Germinal center (tissue), 1 donor: ENCODE data around the gene LPCAT1.
"Not testable (repeated sequence)": the region's sequence is repeated elsewhere in the genome, so short reads cannot be mapped to it uniquely, and the experiment has no call there.

Experiments
- DNase-seq: peaks from one replicate; pipeline ENCODE4 v3.0.0; 2012; ENCODE audit warnings: mixed read lengths, low spot score

LPCAT1 gene

GRCh38 chr5:1523793-1524480 is at the start of gene LPCAT1:
LPCAT1 (minus strand) TSS chr5:1523960; CDS start chr5:1523844, 116 bp downstream.
- peak; percentile 87 for DNase-seq

GRCh38 chr5:1571875-1572274 is 48.1 kb upstream of the LPCAT1 start:
- DNase-seq = not testable (repeated sequence)

- DNase-seq = no peak
Measured at GRCh38 chr5:1570975-1571374, 47.2 kb upstream of the LPCAT1 start.

- no peak for DNase-seq
Measured at GRCh38 chr5:1568201-1568979, 44.6 kb upstream of the LPCAT1 start.

GRCh38 chr5:1567527-1568200 is 43.9 kb upstream of the LPCAT1 start:
- not testable (repeated sequence) for DNase-seq

GRCh38 chr5:1565737-1566734 is 42.3 kb upstream of the LPCAT1 start:
- peak; percentile 1 for DNase-seq

- DNase-seq = peak; percentile 1
Measured at GRCh38 chr5:1564824-1565736, 41.3 kb upstream of the LPCAT1 start.

- no peak for DNase-seq
Measured at GRCh38 chr5:1564182-1564748, 40.5 kb upstream of the LPCAT1 start.

- no peak for DNase-seq
Measured at GRCh38 chr5:1563617-1564181, 39.9 kb upstream of the LPCAT1 start.

GRCh38 chr5:1563051-1563461 is 39.3 kb upstream of the LPCAT1 start:
- DNase-seq = no peak

- no peak for DNase-seq
Measured at GRCh38 chr5:1562599-1562998, 38.8 kb upstream of the LPCAT1 start.

GRCh38 chr5:1561402-1561929 is 37.7 kb upstream of the LPCAT1 start:
- no peak for DNase-seq

GRCh38 chr5:1560499-1560898 is 36.7 kb upstream of the LPCAT1 start:
- not testable (repeated sequence) for DNase-seq

- no peak for DNase-seq
Measured at GRCh38 chr5:1558944-1559343, 35.2 kb upstream of the LPCAT1 start.

- DNase-seq = no peak
Measured at GRCh38 chr5:1557114-1557873, 33.5 kb upstream of the LPCAT1 start.

GRCh38 chr5:1555808-1556731 is 32.3 kb upstream of the LPCAT1 start:
- no peak for DNase-seq

- DNase-seq = no peak
Measured at GRCh38 chr5:1555011-1555807, 31.4 kb upstream of the LPCAT1 start.
